HepG2 (cell line): ENCODE measurements around the gene NEMP2. TPM values are rescaled to one million over a fixed set of nuclear protein-coding genes. Genes with fewer than 3 reads are reported as not detected.

ENCODE experiments used
- FOXA3 ChIP-seq: IDR thresholded peaks from 2 replicates; pipeline ENCODE4 v1.6.1; 2016; ENCODE audit warnings: missing genetic modification reagents, missing compliant biosample characterization
- FOXK1 ChIP-seq: sonication (generic); formaldehyde crosslinking; IDR thresholded peaks from 2 replicates; pipeline ENCODE4 v1.4.0; 2020; ENCODE audit warnings: low read depth, missing genetic modification reagents, borderline replicate concordance
- GATA4 ChIP-seq: sonication (generic); IDR thresholded peaks from 2 replicates; pipeline ENCODE4 v1.6.1; 2016; ENCODE audit warnings: antibody characterized with exemption, low read depth, borderline replicate concordance
- JUN ChIP-seq: sonication (generic); formaldehyde crosslinking; IDR thresholded peaks from 2 replicates; pipeline ENCODE4 v1.4.0; 2020; ENCODE audit warnings: mild to moderate bottlenecking, missing genetic modification reagents
- KAT7 ChIP-seq: IDR thresholded peaks from 2 replicates; pipeline ENCODE4 v1.6.1; 2018; ENCODE audit warnings: borderline replicate concordance, missing compliant biosample characterization
- MYC ChIP-seq: sonication (generic); formaldehyde crosslinking; IDR thresholded peaks from 2 replicates; pipeline ENCODE4 v1.9.0; 2021; ENCODE audit warnings: missing genetic modification reagents, borderline replicate concordance
- NCOA1 ChIP-seq: sonication (generic); formaldehyde crosslinking; IDR thresholded peaks from 2 replicates; pipeline ENCODE4 v1.9.0; 2021; ENCODE audit warnings: missing genetic modification reagents
- NRL ChIP-seq: sonication (generic); formaldehyde crosslinking; IDR thresholded peaks from 2 replicates; pipeline ENCODE4 v1.5.0; 2020; ENCODE audit warnings: missing genetic modification reagents, mild to moderate bottlenecking, moderate library complexity, borderline replicate concordance
- SETDB1 ChIP-seq: sonication (generic); formaldehyde crosslinking; IDR thresholded peaks from 2 replicates; pipeline ENCODE4 v1.5.1; 2020; ENCODE audit warnings: missing genetic modification reagents, mild to moderate bottlenecking, borderline replicate concordance
- TARDBP ChIP-seq: sonication (generic); formaldehyde crosslinking; IDR thresholded peaks from 2 replicates; pipeline ENCODE4 v1.8.0; 2022; ENCODE audit warnings: mild to moderate bottlenecking, missing genetic modification reagents
- ZBTB10 ChIP-seq: sonication (generic); formaldehyde crosslinking; IDR thresholded peaks from 2 replicates; pipeline ENCODE4 v1.4.0; 2020; ENCODE audit warnings: missing genetic modification reagents, borderline replicate concordance
- ZKSCAN1 ChIP-seq: fragments of 150-350 bp; IDR thresholded peaks from 2 replicates; pipeline ENCODE4 v1.6.1; 2014; ENCODE audit warnings: low read length
- ZNF225 ChIP-seq: sonication (generic); formaldehyde crosslinking; IDR thresholded peaks from 2 replicates; pipeline ENCODE4 v1.4.0; 2020; ENCODE audit warnings: mild to moderate bottlenecking, missing genetic modification reagents
- ZNF292 ChIP-seq: sonication (generic); formaldehyde crosslinking; IDR thresholded peaks from 2 replicates; pipeline ENCODE4 v1.8.1; 2022; ENCODE audit warnings: mild to moderate bottlenecking, low read depth, missing genetic modification reagents, borderline replicate concordance
- ZNF331 ChIP-seq: sonication (generic); formaldehyde crosslinking; IDR thresholded peaks from 2 replicates; pipeline ENCODE4 v1.4.0; 2020; ENCODE audit warnings: missing genetic modification reagents
- ZNF549 ChIP-seq: sonication (generic); formaldehyde crosslinking; IDR thresholded peaks from 2 replicates; pipeline ENCODE4 v1.5.0; 2020; ENCODE audit warnings: missing genetic modification reagents
- ZZZ3 ChIP-seq: sonication (generic); formaldehyde crosslinking; IDR thresholded peaks from 2 replicates; pipeline ENCODE4 v1.4.0; 2020; ENCODE audit warnings: missing genetic modification reagents, mild to moderate bottlenecking, borderline replicate concordance
- polyA plus RNA-seq, 8 experiments: library from polyadenylated mRNA; depleted of rRNA in 3 of 8; stranded (reverse) in 7 of 8; unstranded in 1 of 8; fragments of >200 nt; fragmentation: Illumina TruSeq in 4 of 8; extraction: Trizol in 4 of 8; gene quantifications; 2 replicates each; pipeline versions ENCODE4 v1.2.1 to v1.2.3, GENCODE V29; 2011 to 2016; ENCODE audit warnings: low read depth in 4 of 8, missing spikeins in 1 of 8, mixed read lengths in 1 of 8; ENCODE audit not compliant: insufficient read depth in 1 of 8
- total RNA-seq, 5 experiments: library from RNA; depleted of rRNA; stranded (reverse); fragments of >200 nt; fragmentation: Illumina TruSeq; extraction: Trizol; gene quantifications; 2 replicates each; pipeline ENCODE4 v1.2.3, GENCODE V29; 2016; ENCODE audit warnings: low read depth in 1 of 5
- TF ChIP-seq, protein P1 (sequence below): sonication (generic); formaldehyde crosslinking; IDR thresholded peaks from 2 replicates; pipeline ENCODE4 v1.4.0; 2020; ENCODE audit warnings: mild to moderate bottlenecking, missing genetic modification reagents
- TF ChIP-seq, protein P2 (sequence below): sonication (generic); formaldehyde crosslinking; IDR thresholded peaks from 2 replicates; pipeline ENCODE4 v1.4.0; 2020; ENCODE audit warnings: missing genetic modification reagents, mild to moderate bottlenecking, borderline replicate concordance
- TF ChIP-seq, protein P3 (sequence below): sonication (generic); formaldehyde crosslinking; IDR thresholded peaks from 2 replicates; pipeline ENCODE4 v1.9.0; 2021; ENCODE audit warnings: missing genetic modification reagents, borderline replicate concordance

The NEMP2 gene
- total and polyA plus RNA-seq, 2 of the 13 experiments (the other 11 are each of a cell fraction or from before 2014, with no cell fraction given) = 2.4 to 9.8 TPM

DNA sequence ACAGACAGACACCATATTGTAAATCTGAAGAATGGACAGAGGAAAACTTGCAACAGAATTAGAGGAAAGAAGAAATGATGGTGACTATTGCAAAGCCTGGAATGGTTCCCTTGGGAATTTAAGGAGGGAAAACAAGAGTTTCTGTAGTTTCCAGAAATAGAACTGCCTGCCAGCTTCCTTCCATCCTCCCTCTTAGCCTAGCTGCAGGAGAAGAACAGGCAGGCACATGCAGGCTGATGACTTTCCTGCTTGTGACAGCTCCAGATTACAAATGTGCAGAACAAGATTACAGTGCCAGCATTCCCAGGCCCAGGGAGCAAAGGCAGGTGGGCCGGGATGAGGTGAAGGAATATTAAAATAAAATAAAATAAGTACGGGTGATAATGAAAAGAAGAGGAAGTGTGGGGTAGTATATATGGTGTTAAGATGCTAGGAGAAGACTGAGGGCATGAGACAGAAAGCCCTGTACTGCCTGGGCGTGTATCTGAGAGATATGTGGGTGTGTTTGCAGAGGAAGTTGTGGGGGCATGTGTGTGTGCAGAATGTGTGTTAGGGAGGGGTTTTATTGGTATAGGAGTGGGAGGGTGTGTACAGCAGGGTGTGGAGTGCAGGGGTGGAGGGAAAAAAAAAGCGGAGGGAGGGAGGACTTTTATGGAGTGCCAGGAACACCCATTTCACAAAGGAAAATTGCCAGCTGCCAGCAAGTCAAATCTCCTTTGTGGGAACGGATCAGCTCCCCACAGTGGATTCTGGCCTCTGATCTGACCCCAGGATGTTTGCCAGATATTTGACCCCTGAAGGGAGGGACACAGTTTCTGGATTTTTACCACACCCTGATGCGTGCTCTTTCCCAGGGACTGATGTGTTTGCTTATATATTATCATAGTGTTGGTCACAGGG is 43.9 kb upstream of the NEMP2 start (continued):
- TF ChIP-seq, protein P1, sequence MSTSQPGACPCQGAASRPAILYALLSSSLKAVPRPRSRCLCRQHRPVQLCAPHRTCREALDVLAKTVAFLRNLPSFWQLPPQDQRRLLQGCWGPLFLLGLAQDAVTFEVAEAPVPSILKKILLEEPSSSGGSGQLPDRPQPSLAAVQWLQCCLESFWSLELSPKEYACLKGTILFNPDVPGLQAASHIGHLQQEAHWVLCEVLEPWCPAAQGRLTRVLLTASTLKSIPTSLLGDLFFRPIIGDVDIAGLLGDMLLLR = no peak
- TF ChIP-seq JUN (CRISPR knock-in tag) (no peak), KAT7 (CRISPR knock-in tag) (no peak), GATA4 (no peak), ZNF225 (no peak), NCOA1 (CRISPR knock-in tag) (no peak), ZBTB10 (CRISPR knock-in tag) (no peak), FOXK1 (no peak), NRL (CRISPR knock-in tag) (no peak), ZZZ3 (no peak), MYC (CRISPR knock-in tag) (no peak), SETDB1 (CRISPR knock-in tag) (no peak), ZNF292 (CRISPR knock-in tag) (peak; percentile 33; the same call in 1 of the 2 replicates), ZKSCAN1 (no peak), ZNF549 (CRISPR knock-in tag) (no peak), ZNF331 (CRISPR knock-in tag) (no peak), FOXA3 (no peak), TARDBP (CRISPR knock-in tag) (peak; percentile 19; the same call in 1 of the 2 replicates)
- TF ChIP-seq, protein P2, sequence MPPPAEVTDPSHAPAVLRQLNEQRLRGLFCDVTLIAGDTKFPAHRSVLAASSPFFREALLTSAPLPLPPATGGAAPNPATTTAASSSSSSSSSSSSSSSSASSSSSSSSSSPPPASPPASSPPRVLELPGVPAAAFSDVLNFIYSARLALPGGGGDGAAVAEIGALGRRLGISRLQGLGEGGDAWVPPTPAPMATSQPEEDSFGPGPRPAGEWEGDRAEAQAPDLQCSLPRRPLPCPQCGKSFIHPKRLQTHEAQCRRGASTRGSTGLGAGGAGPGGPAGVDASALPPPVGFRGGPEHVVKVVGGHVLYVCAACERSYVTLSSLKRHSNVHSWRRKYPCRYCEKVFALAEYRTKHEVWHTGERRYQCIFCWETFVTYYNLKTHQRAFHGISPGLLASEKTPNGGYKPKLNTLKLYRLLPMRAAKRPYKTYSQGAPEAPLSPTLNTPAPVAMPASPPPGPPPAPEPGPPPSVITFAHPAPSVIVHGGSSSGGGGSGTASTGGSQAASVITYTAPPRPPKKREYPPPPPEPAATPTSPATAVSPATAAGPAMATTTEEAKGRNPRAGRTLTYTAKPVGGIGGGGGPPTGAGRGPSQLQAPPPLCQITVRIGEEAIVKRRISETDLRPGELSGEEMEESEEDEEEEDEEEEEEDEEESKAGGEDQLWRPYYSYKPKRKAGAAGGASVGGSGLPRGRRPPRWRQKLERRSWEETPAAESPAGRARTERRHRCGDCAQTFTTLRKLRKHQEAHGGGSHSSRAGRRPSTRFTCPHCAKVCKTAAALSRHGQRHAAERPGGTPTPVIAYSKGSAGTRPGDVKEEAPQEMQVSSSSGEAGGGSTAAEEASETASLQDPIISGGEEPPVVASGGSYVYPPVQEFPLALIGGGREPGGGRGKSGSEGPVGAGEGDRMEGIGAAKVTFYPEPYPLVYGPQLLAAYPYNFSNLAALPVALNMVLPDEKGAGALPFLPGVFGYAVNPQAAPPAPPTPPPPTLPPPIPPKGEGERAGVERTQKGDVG (CRISPR knock-in tag) = no peak
- TF ChIP-seq, protein P3, sequence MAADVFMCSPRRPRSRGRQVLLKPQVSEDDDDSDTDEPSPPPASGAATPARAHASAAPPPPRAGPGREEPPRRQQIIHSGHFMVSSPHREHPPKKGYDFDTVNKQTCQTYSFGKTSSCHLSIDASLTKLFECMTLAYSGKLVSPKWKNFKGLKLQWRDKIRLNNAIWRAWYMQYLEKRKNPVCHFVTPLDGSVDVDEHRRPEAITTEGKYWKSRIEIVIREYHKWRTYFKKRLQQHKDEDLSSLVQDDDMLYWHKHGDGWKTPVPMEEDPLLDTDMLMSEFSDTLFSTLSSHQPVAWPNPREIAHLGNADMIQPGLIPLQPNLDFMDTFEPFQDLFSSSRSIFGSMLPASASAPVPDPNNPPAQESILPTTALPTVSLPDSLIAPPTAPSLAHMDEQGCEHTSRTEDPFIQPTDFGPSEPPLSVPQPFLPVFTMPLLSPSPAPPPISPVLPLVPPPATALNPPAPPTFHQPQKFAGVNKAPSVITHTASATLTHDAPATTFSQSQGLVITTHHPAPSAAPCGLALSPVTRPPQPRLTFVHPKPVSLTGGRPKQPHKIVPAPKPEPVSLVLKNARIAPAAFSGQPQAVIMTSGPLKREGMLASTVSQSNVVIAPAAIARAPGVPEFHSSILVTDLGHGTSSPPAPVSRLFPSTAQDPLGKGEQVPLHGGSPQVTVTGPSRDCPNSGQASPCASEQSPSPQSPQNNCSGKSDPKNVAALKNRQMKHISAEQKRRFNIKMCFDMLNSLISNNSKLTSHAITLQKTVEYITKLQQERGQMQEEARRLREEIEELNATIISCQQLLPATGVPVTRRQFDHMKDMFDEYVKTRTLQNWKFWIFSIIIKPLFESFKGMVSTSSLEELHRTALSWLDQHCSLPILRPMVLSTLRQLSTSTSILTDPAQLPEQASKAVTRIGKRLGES (CRISPR knock-in tag) = no peak
